Measurements from ENCODE around the gene IRX3.

GRCh38 chr16:54297154-54297553 is 10.6 kb upstream of the IRX3 start:
- TF ChIP-seq CTCF (IDR thresholded peaks at IDR 0.05) = no peak
- TF ChIP-seq POLR2A (IDR thresholded peaks at IDR 0.05) = no peak

Data from thyroid gland (tissue), 4 donors.